T-helper 2 cell treated with Interferon-gamma antibody and Interleukin-4, amounts not matched to agents 5 μg/mL and 100 μg/mL, for 36 hours (primary cell): ENCODE measurements around the gene HPCAL1.
A peak's percentile ranks its signal among the peaks of the same experiment; 100 is the strongest.

Experiments used
- DNase-seq: peaks from one replicate; pipeline ENCODE4 v3.0.0; 2021; ENCODE audit warnings: low spot score
- H3K27ac Mint-ChIP-seq: one replicate; pipeline ENCODE4 v1.8.0; 2021; ENCODE audit warnings: mild to moderate bottlenecking, mixed read lengths
- H3K27me3 Mint-ChIP-seq: one replicate; pipeline ENCODE4 v1.8.0; 2021; ENCODE audit warnings: low read depth, mixed read lengths
- H3K36me3 Mint-ChIP-seq: one replicate; pipeline ENCODE4 v1.8.0; 2021; ENCODE audit warnings: low read depth, mixed read lengths
- H3K4me1 Mint-ChIP-seq: one replicate; pipeline ENCODE4 v1.8.0; 2021; ENCODE audit warnings: low read depth, mixed read lengths
- H3K4me3 Mint-ChIP-seq: one replicate; pipeline ENCODE4 v1.8.0; 2022; ENCODE audit warnings: mild to moderate bottlenecking, moderate library complexity, mixed read lengths
- H3K9me3 Mint-ChIP-seq: one replicate; pipeline ENCODE4 v1.8.0; 2021; ENCODE audit warnings: mixed read lengths

HPCAL1 gene

GRCh38 chr2:10308866-10309265 is 6.2 kb downstream of the HPCAL1 start:
- Mint-ChIP-seq H3K27me3 (no peaks in the 10 kb centered on the region), H3K9me3 (no peaks in the 10 kb centered on the region), H3K4me3 (no peak overlapping the region), H3K4me1 (peaks cover 40% of the 10 kb centered on the region), H3K27ac (no peak overlapping the region), H3K36me3 (peaks cover 11% of the 10 kb centered on the region)
- DNase-seq: no peak

- H3K4me1 Mint-ChIP-seq: peaks cover 40% of the 10 kb centered on the region
Observed at GRCh38 chr2:10309286-10309685, 6.6 kb downstream of the HPCAL1 start.

DNA sequence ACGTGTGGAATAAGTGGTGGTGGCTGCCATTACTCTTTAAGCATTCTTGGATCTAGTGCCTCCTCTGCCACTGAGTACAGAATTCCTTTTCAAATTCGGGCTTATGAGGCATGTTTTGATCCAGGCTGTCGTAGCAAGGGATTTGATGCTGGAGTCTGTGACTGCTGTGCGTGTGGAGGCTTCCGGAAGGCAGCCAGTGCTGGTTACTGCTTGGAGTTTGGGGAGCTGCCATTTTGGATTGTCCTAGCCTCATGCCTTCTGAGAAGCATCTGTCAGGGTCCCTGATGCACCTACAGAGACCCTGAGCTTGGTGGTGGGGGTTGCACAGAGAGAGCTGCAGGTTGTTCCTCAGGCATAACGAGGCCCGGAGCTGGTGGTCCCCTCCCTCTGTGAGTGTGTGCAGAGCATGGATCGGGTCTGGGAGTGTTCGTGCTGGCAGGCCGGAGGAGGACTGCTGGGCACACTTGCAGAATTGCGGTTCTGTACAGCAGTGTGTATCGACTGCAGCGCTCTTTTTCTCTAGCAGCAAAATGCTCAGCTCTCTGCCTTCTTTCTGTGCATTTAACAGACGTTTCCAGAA is 7.7 kb downstream of the HPCAL1 start:
- Mint-ChIP-seq H3K27ac (no peak overlapping the region), H3K27me3 (no peaks in the 10 kb centered on the region), H3K4me3 (no peak overlapping the region), H3K9me3 (no peaks in the 10 kb centered on the region), H3K4me1 (peaks cover 36% of the 10 kb centered on the region), H3K36me3 (peaks cover 9% of the 10 kb centered on the region)
- DNase-seq: no peak

More at GRCh38 chr2:10309286-10309685, 6.6 kb downstream of the HPCAL1 start:
- H3K27ac Mint-ChIP-seq: no peak overlapping the region
- H3K9me3 Mint-ChIP-seq: no peaks in the 10 kb centered on the region
- no peak overlapping the region for H3K4me3 Mint-ChIP-seq
- peaks cover 11% of the 10 kb centered on the region for H3K36me3 Mint-ChIP-seq
- DNase-seq: no peak
- no peaks in the 10 kb centered on the region for H3K27me3 Mint-ChIP-seq

GRCh38 chr2:10311736-10312135 is 9.0 kb downstream of the HPCAL1 start:
- peaks cover 28% of the 10 kb centered on the region for H3K4me1 Mint-ChIP-seq

GRCh38 chr2:10312437-10312957 is 9.8 kb downstream of the HPCAL1 start:
- no peak overlapping the region for H3K27ac Mint-ChIP-seq
- H3K36me3 Mint-ChIP-seq: peaks cover 11% of the 10 kb centered on the region
- no peak overlapping the region for H3K4me3 Mint-ChIP-seq
- no peak for DNase-seq
- no peaks in the 10 kb centered on the region for H3K9me3 Mint-ChIP-seq
- H3K4me1 Mint-ChIP-seq: peaks cover 22% of the 10 kb centered on the region
- H3K27me3 Mint-ChIP-seq: no peaks in the 10 kb centered on the region

More at GRCh38 chr2:10311736-10312135, 9.0 kb downstream of the HPCAL1 start:
- Mint-ChIP-seq H3K27ac (no peak overlapping the region), H3K9me3 (no peaks in the 10 kb centered on the region), H3K27me3 (no peaks in the 10 kb centered on the region), H3K4me3 (no peak overlapping the region), H3K36me3 (peaks cover 11% of the 10 kb centered on the region)
- no peak for DNase-seq

- Mint-ChIP-seq H3K27ac (peak overlapping the region; percentile 20), H3K4me3 (no peak overlapping the region), H3K27me3 (no peaks in the 10 kb centered on the region)
Observed at GRCh38 chr2:10316336-10316735, 13.6 kb downstream of the HPCAL1 start.

DNA sequence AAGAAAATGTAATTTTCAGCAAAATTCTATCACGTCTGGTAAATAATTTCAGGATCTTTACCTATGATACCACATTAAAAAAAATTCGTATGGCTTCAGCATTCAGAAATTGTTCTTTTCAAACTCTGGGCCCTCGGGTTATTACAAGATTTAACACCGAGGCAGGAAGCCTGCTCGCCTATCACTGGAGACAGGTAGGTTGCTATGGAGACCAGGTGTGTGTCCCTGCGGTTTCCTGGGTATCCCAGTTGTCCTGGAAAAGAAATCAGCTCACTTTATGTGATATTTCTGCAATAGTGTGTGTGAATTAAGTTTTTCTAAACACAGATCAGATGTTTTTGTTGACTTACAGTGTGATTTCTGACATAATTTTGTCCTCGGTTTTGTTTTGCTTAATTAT is 14.2 kb downstream of the HPCAL1 start:
- Mint-ChIP-seq H3K36me3 (peaks cover 6% of the 10 kb centered on the region), H3K27ac (no peak overlapping the region), H3K4me1 (peaks cover 12% of the 10 kb centered on the region), H3K4me3 (no peak overlapping the region), H3K9me3 (no peaks in the 10 kb centered on the region), H3K27me3 (no peaks in the 10 kb centered on the region)
- DNase-seq: no peak

More at GRCh38 chr2:10316336-10316735, 13.6 kb downstream of the HPCAL1 start:
- Mint-ChIP-seq H3K36me3 (peaks cover 6% of the 10 kb centered on the region), H3K9me3 (no peaks in the 10 kb centered on the region), H3K4me1 (peaks cover 12% of the 10 kb centered on the region)
- DNase-seq: no peak

DNA sequence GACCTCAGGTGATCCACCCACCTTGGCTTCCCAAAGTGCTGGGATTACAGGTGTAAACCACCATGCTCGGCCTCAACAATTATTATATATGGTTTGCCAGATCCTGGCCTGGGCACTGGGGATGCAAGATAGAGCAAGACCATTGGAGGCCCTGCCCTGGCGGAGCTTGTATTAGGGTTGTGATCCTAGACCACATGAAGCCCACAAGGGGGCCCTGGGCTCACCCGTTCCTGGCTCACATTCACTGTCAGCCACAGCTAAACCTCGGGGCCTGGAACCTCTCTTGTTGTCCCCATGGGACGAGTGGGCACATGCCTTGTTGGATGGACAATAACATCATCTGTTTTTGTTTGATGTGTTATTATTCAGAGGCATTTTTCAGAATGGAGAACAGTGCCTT is 14.9 kb downstream of the HPCAL1 start:
- no peak overlapping the region for H3K4me3 Mint-ChIP-seq
- peaks cover 12% of the 10 kb centered on the region for H3K4me1 Mint-ChIP-seq
- no peaks in the 10 kb centered on the region for H3K9me3 Mint-ChIP-seq
- H3K27ac Mint-ChIP-seq: no peak overlapping the region
- no peak for DNase-seq
- H3K27me3 Mint-ChIP-seq: no peaks in the 10 kb centered on the region
- peaks cover 6% of the 10 kb centered on the region for H3K36me3 Mint-ChIP-seq

DNA sequence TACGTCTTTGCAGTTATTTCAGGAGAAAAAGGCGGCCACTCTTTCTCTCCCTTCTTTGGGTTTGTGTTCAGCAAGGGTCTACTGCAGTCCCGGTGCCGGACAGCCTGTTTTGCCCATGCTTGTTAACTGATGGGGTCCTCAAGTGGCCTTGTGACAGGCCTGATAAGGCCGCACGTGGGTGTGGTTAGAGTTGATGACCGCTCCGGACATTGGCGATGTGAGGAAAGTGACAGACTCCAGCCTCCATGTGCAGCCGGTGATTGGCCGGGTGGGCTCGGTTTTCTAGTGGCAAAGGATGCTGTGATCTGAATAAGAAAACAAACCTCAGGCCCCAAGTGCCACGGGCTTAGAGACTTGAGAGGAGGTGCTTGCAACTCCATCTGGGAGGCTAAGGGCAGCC is 15.6 kb downstream of the HPCAL1 start:
- H3K4me1 Mint-ChIP-seq: peaks cover 14% of the 10 kb centered on the region
- no peak for DNase-seq
- no peaks in the 10 kb centered on the region for H3K9me3 Mint-ChIP-seq
- H3K27ac Mint-ChIP-seq: no peak overlapping the region
- H3K36me3 Mint-ChIP-seq: peaks cover 10% of the 10 kb centered on the region
- no peaks in the 10 kb centered on the region for H3K27me3 Mint-ChIP-seq
- H3K4me3 Mint-ChIP-seq: no peak overlapping the region

GRCh38 chr2:10319892-10320574 is 17.3 kb downstream of the HPCAL1 start:
- DNase-seq: no peak
- Mint-ChIP-seq H3K36me3 (peaks cover 10% of the 10 kb centered on the region), H3K4me1 (peaks cover 10% of the 10 kb centered on the region), H3K4me3 (no peak overlapping the region), H3K27ac (no peak overlapping the region), H3K9me3 (no peaks in the 10 kb centered on the region), H3K27me3 (no peaks in the 10 kb centered on the region)

- no peaks in the 10 kb centered on the region for H3K27me3 Mint-ChIP-seq
- H3K27ac Mint-ChIP-seq: no peak overlapping the region
- no peaks in the 10 kb centered on the region for H3K9me3 Mint-ChIP-seq
- H3K4me1 Mint-ChIP-seq: peaks cover 10% of the 10 kb centered on the region
- H3K36me3 Mint-ChIP-seq: peaks cover 10% of the 10 kb centered on the region
- no peak overlapping the region for H3K4me3 Mint-ChIP-seq
- no peak for DNase-seq
Observed at GRCh38 chr2:10320575-10320931, 17.8 kb downstream of the HPCAL1 start.

DNA sequence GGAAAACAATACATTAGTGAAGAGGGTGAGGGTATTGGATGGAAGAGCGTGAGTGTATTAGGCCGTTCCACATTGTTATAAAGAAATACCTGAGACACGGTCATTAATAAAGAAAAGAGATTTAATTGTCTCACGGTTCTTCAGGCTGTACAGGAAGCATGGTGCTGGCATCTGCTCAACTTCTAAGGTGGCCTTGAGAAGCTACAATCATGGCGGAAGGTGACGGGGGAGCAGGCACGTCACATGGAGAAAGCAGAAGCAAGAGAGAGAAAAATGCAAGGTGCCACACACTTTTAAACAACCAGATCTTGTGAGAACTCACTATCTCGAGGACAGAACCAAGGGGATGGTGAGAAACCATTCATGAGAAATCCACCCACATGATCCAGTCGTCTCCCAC is 18.2 kb downstream of the HPCAL1 start:
- DNase-seq: no peak
- Mint-ChIP-seq H3K4me1 (peaks cover 14% of the 10 kb centered on the region), H3K27me3 (no peaks in the 10 kb centered on the region), H3K36me3 (peaks cover 10% of the 10 kb centered on the region), H3K27ac (no peak overlapping the region), H3K4me3 (no peak overlapping the region), H3K9me3 (no peaks in the 10 kb centered on the region)

DNA sequence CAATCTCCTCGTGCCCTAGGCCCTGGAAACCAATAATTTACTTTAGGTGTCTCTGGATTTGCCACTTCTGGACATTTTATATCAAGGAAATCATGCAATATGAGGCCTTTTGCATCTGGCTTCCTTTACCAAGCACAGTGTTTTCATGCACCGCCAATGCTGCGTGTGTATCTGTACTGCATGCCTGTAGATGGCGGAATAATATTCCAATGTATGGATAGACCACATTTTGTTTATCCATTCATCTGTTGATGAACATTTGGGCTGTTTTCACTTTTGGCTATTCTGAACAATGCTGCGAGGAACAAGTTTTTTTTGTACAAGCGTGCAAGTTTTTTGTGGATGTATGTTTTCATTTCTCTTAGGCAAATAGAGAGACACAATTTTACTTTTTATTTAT is 18.9 kb downstream of the HPCAL1 start:
- Mint-ChIP-seq H3K27me3 (no peaks in the 10 kb centered on the region), H3K27ac (no peak overlapping the region), H3K4me3 (no peak overlapping the region), H3K4me1 (peaks cover 10% of the 10 kb centered on the region), H3K36me3 (peaks cover 7% of the 10 kb centered on the region), H3K9me3 (no peaks in the 10 kb centered on the region)
- no peak for DNase-seq

DNA sequence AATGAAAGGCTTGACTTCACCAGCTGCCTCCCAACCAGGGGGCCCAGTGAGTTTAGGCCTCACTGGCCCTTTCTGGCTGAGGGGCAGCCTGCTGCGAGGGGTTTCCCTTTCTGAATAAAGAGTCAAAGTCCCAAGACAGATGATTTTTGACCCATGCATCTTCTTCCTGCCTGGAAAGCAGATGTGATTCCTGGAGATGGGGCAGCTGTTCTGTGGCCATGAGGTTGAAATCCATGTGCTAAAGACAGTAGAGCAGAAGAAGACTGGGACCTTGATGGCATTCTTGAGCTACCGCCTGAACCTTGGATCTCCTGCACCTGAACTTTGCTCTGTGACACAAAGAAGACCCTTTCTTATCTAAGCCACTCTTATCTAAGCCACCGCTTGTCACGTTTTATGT is 19.8 kb downstream of the HPCAL1 start:
- Mint-ChIP-seq H3K4me1 (peaks cover 15% of the 10 kb centered on the region), H3K27ac (no peak overlapping the region), H3K4me3 (no peak overlapping the region)

More for the DNA sequence above, 19.8 kb downstream of the HPCAL1 start:
- Mint-ChIP-seq H3K36me3 (peaks cover 7% of the 10 kb centered on the region), H3K27me3 (no peaks in the 10 kb centered on the region), H3K9me3 (no peaks in the 10 kb centered on the region)
- no peak for DNase-seq
